GM19043 (cell line): ENCODE measurements around the gene SLC25A28.

ENCODE experiments used
- ATAC-seq: cut with Tn5 transposase; IDR thresholded peaks from one replicate; pipeline ENCODE4 v1.9.1; 2021; ENCODE audit warnings: low read depth; ENCODE audit not compliant: unreplicated experiment

Gene SLC25A28

GRCh38 chr10:99593312-99593711 is 26.9 kb downstream of the SLC25A28 start:
- ATAC-seq = no peak

GRCh38 chr10:99590799-99591198 is 29.4 kb downstream of the SLC25A28 start:
- ATAC-seq = no peak

GRCh38 chr10:99583687-99584086 is 36.6 kb downstream of the SLC25A28 start:
- ATAC-seq = no peak

- ATAC-seq = no peak
Measured at GRCh38 chr10:99582255-99582770, 37.9 kb downstream of the SLC25A28 start.

GRCh38 chr10:99579971-99580370 is 40.3 kb downstream of the SLC25A28 start:
- no peak for ATAC-seq

- no peak for ATAC-seq
Measured at GRCh38 chr10:99573790-99574189, 46.4 kb downstream of the SLC25A28 start.

GRCh38 chr10:99571816-99572215 is 48.4 kb downstream of the SLC25A28 start:
- no peak for ATAC-seq

GRCh38 chr10:99569961-99570360 is 50.3 kb downstream of the SLC25A28 start:
- ATAC-seq = no peak

GRCh38 chr10:99569253-99569939 is 50.8 kb downstream of the SLC25A28 start:
- no peak for ATAC-seq

- ATAC-seq = no peak
Measured at GRCh38 chr10:99565166-99565565, 55.1 kb downstream of the SLC25A28 start.

GRCh38 chr10:99564361-99564760 is 55.9 kb downstream of the SLC25A28 start:
- ATAC-seq = no peak

GRCh38 chr10:99562631-99563030 is 57.6 kb downstream of the SLC25A28 start:
- no peak for ATAC-seq
